Measurements from ENCODE around the gene COL9A1.

Gene COL9A1

GRCh38 chr6:70225055-70225454 lies 77.8 kb downstream of the COL9A1 start:
- DNase-seq (ENCODE audit: low read depth), result no peak

GRCh38 chr6:70222439-70222749 lies 80.5 kb downstream of the COL9A1 start:
- no peak for DNase-seq (ENCODE audit: low read depth)

- no peak for DNase-seq (ENCODE audit: low read depth)
These were observed 81.0 kb downstream of the COL9A1 start for GRCh38 chr6:70221715-70222438.

- DNase-seq (ENCODE audit: low read depth), result no peak
These were observed 81.7 kb downstream of the COL9A1 start for GRCh38 chr6:70221025-70221714.

- DNase-seq (ENCODE audit: low read depth), result no peak
These were observed 82.8 kb downstream of the COL9A1 start for GRCh38 chr6:70219943-70220613.

- no peak for DNase-seq (ENCODE audit: low read depth)
These were observed 86.1 kb downstream of the COL9A1 start for GRCh38 chr6:70216767-70217166.

- DNase-seq (ENCODE audit: low read depth), result no peak
These were observed 87.3 kb downstream of the COL9A1 start for GRCh38 chr6:70215460-70216108.

GRCh38 chr6:70210462-70210861 lies 92.4 kb downstream of the COL9A1 start:
- DNase-seq (ENCODE audit: low read depth), result no peak

GRCh38 chr6:70208235-70208790 lies 94.6 kb downstream of the COL9A1 start:
- no peak for DNase-seq (ENCODE audit: low read depth)

GRCh38 chr6:70198785-70199184 lies 104.1 kb downstream of the COL9A1 start:
- no peak for DNase-seq (ENCODE audit: low read depth)

- no peak for DNase-seq (ENCODE audit: low read depth)
These were observed 106.4 kb downstream of the COL9A1 start for GRCh38 chr6:70196531-70196930.

- no peak for DNase-seq (ENCODE audit: low read depth)
These were observed 108.5 kb downstream of the COL9A1 start for GRCh38 chr6:70194421-70194820.

- DNase-seq (ENCODE audit: low read depth), result no peak
These were observed 114.7 kb downstream of the COL9A1 start for GRCh38 chr6:70188202-70188601.

GRCh38 chr6:70186461-70186860 lies 116.4 kb downstream of the COL9A1 start:
- DNase-seq (ENCODE audit: low read depth), result no peak

GRCh38 chr6:70184723-70185122 lies 118.2 kb downstream of the COL9A1 start:
- no peak for DNase-seq (ENCODE audit: low read depth)

GRCh38 chr6:70183538-70183937 lies 119.3 kb downstream of the COL9A1 start:
- DNase-seq (ENCODE audit: low read depth), result no peak

- no peak for DNase-seq (ENCODE audit: low read depth)
These were observed 121.8 kb downstream of the COL9A1 start for GRCh38 chr6:70180901-70181599.

GRCh38 chr6:70180183-70180900 lies 122.5 kb downstream of the COL9A1 start:
- DNase-seq (ENCODE audit: low read depth), result no peak

GRCh38 chr6:70176842-70177550 lies 125.9 kb downstream of the COL9A1 start:
- no peak for DNase-seq (ENCODE audit: low read depth)

- DNase-seq (ENCODE audit: low read depth), result no peak
These were observed 127.1 kb downstream of the COL9A1 start for GRCh38 chr6:70175770-70176169.

GRCh38 chr6:70172252-70172651 lies 130.6 kb downstream of the COL9A1 start:
- no peak for DNase-seq (ENCODE audit: low read depth)
